Astrocyte of the spinal cord (primary cell): ENCODE measurements around the gene APOF.
"Not testable (repeated sequence)": the region's sequence is repeated elsewhere in the genome, so short reads cannot be mapped to it uniquely, and the experiment has no call there.

ENCODE experiments used
- DNase-seq: peaks from one replicate; pipeline ENCODE4 v3.0.0; 2011; ENCODE audit warnings: low read depth, low spot score
- H3K4me3 ChIP-seq: 2 replicates; pipeline ENCODE4 v1.5.1; 2011; ENCODE audit warnings: low read depth, mild to moderate bottlenecking, low read length, moderate library complexity
- in situ Hi-C: cut with HindIII; loops from 2 replicates; pipeline ENCODE4 v1.10.0; 2017; ENCODE audit warnings: low sequenced_read_pairs
- TF ChIP-seq, protein P1 (sequence below): IDR thresholded peaks from 2 replicates; pipeline ENCODE4 v1.5.1; 2012; ENCODE audit warnings: low read depth, mild to moderate bottlenecking, low read length, inconsistent platforms

The APOF gene

GRCh38 chr12:56346675-56347074 lies 16.0 kb downstream of the APOF start:
- in situ Hi-C loops = no loop called here
- H3K4me3 ChIP-seq = no peak overlapping the region
- TF ChIP-seq, protein P1, sequence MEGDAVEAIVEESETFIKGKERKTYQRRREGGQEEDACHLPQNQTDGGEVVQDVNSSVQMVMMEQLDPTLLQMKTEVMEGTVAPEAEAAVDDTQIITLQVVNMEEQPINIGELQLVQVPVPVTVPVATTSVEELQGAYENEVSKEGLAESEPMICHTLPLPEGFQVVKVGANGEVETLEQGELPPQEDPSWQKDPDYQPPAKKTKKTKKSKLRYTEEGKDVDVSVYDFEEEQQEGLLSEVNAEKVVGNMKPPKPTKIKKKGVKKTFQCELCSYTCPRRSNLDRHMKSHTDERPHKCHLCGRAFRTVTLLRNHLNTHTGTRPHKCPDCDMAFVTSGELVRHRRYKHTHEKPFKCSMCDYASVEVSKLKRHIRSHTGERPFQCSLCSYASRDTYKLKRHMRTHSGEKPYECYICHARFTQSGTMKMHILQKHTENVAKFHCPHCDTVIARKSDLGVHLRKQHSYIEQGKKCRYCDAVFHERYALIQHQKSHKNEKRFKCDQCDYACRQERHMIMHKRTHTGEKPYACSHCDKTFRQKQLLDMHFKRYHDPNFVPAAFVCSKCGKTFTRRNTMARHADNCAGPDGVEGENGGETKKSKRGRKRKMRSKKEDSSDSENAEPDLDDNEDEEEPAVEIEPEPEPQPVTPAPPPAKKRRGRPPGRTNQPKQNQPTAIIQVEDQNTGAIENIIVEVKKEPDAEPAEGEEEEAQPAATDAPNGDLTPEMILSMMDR = no peak
- no peak for DNase-seq

GRCh38 chr12:56342290-56342689 lies 20.4 kb downstream of the APOF start:
- H3K4me3 ChIP-seq, in situ Hi-C loops, DNase-seq: not testable (repeated sequence)

GRCh38 chr12:56341616-56342015 lies 21.0 kb downstream of the APOF start:
- no peak for DNase-seq
- in situ Hi-C loops = no loop called here
- no peak overlapping the region for H3K4me3 ChIP-seq
- TF ChIP-seq, protein P1 = no peak

- TF ChIP-seq, protein P1 = no peak
- in situ Hi-C loops = no loop called here
- no peak for DNase-seq
- H3K4me3 ChIP-seq = no peak overlapping the region
Measured at GRCh38 chr12:56339158-56339422, 23.6 kb downstream of the APOF start.

- DNase-seq = peak; percentile 45
- in situ Hi-C loops = no loop called here
- TF ChIP-seq, protein P1 = no peak
- H3K4me3 ChIP-seq = no peak within 1 kb of the TSS
Measured at GRCh38 chr12:56338308-56339157, 24.1 kb downstream of the APOF start, which contains the start of gene IL23A. Gene IL23A, plus strand, starts transcription at chr12:56338884. Its CDS starts 161 bp downstream, at chr12:56339045.

DNA sequence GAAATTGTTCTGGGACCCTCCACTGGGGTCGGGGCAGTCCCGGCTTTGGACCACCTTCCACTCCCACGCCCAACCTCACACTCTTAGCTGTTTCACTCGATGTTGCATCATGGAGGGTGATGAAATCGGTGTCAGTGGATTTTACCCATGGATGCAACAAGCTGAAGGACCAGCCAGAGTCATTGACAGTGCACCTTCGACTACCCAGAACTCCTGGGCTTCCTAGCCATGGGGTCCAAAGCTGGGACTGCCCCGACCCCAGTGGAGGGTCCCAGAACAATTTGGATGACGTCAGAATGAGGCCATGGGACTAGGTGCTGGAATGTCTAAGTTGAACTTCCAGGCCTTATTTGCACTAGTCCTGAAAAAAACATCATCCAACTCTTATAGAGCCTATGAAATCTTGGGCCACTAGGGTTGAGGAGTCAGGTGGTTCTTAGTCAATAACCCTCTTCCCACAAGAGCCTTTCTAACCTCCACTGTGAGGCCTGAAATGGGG lies 24.9 kb downstream of the APOF start:
- no peak for DNase-seq
- in situ Hi-C loops = no loop called here
- TF ChIP-seq, protein P1 = no peak
- no peak overlapping the region for H3K4me3 ChIP-seq

- in situ Hi-C loops = no loop called here
- DNase-seq = no peak
- H3K4me3 ChIP-seq = no peak overlapping the region
- TF ChIP-seq, protein P1 = no peak
Measured at GRCh38 chr12:56336361-56337167, 26.1 kb downstream of the APOF start.

DNA sequence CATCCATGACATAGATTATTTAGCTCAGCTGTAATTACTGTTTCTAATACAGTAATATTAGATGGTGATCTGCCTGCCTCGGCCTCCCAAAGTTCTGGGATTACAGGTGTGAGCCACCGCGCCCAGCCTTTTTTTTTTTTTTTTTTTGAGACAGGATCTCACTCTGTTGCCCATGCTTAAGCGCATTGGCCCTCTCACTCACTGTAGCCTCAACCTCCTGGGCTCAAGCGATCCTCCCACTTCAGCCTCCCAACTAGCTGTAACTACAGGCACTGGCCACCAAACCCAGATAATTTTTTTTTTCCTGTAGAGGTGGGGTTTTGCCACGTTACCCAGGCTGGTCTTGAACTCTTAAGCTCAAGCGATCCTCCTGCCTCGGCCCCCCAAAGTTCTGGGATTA lies 27.1 kb downstream of the APOF start:
- DNase-seq, in situ Hi-C loops, H3K4me3 ChIP-seq: not testable (repeated sequence)
